Neural progenitor cell (in vitro differentiated cells): ENCODE data around the gene RBM47. TPM values are rescaled to one million over a fixed set of nuclear protein-coding genes. Genes with fewer than 3 reads are reported as not detected.

Experiments
- DNase-seq: peaks from one replicate; pipeline ENCODE4 v3.0.0-alpha.2; 2016; ENCODE audit warnings: low spot score
- H2AFZ ChIP-seq: fragments of 200-600 bp; sonication (generic); replicated peaks from 2 replicates; pipeline ENCODE4 v1.6.1; 2016; ENCODE audit warnings: antibody characterized with exemption
- H3F3A ChIP-seq: fragments of 200-600 bp; sonication (generic); 2 replicates; pipeline ENCODE4 v1.6.1; 2016; ENCODE audit warnings: antibody characterized with exemption, low read depth
- H3K27ac ChIP-seq: fragments of 200-600 bp; sonication (generic); 2 replicates; pipeline ENCODE4 v1.5.1; 2016; ENCODE audit warnings: mild to moderate bottlenecking
- H3K27me3 ChIP-seq: fragments of 200-600 bp; sonication (generic); 2 replicates; pipeline ENCODE4 v1.6.1; 2016; ENCODE audit warnings: mild to moderate bottlenecking, moderate library complexity
- H3K36me3 ChIP-seq: fragments of 200-600 bp; sonication (generic); 2 replicates; pipeline ENCODE4 v1.5.1; 2016
- H3K4me1 ChIP-seq: fragments of 200-600 bp; sonication (generic); 2 replicates; pipeline ENCODE4 v1.6.1; 2016; ENCODE audit warnings: mixed run types
- H3K4me2 ChIP-seq: fragments of 200-600 bp; sonication (generic); 2 replicates; pipeline ENCODE4 v1.6.1; 2016
- H3K4me3 ChIP-seq: fragments of 200-600 bp; sonication (generic); 2 replicates; pipeline ENCODE4 v1.5.1; 2016
- H3K79me2 ChIP-seq: fragments of 200-600 bp; sonication (generic); 2 replicates; pipeline ENCODE4 v1.6.1; 2016; ENCODE audit warnings: low read depth
- H3K9ac ChIP-seq: fragments of 200-600 bp; sonication (generic); 2 replicates; pipeline ENCODE4 v1.6.1; 2016
- H3K9me3 ChIP-seq: fragments of 200-600 bp; sonication (generic); 2 replicates; pipeline ENCODE4 v1.5.1; 2016; ENCODE audit warnings: low read depth
- H4K20me1 ChIP-seq: fragments of 200-600 bp; sonication (generic); 2 replicates; pipeline ENCODE4 v1.6.1; 2016; ENCODE audit warnings: low read depth
- H3K27ac Mint-ChIP-seq: 3 replicates; pipeline ENCODE4 v1.8.0; 2021; ENCODE audit warnings: mixed read lengths
- H3K27me3 Mint-ChIP-seq: 2 replicates; pipeline ENCODE4 v1.8.0; 2022; ENCODE audit warnings: low read depth, mild to moderate bottlenecking, inconsistent platforms, moderate library complexity, mixed read lengths; ENCODE audit not compliant: insufficient read depth
- H3K36me3 Mint-ChIP-seq: 3 replicates; pipeline ENCODE4 v1.8.0; 2021; ENCODE audit warnings: mixed read lengths
- H3K4me1 Mint-ChIP-seq: 3 replicates; pipeline ENCODE4 v1.8.0; 2021; ENCODE audit warnings: mixed read lengths
- H3K4me3 Mint-ChIP-seq: 3 replicates; pipeline ENCODE4 v1.8.0; 2021; ENCODE audit warnings: mild to moderate bottlenecking, moderate library complexity, mixed read lengths
- H3K9me3 Mint-ChIP-seq: 3 replicates; pipeline ENCODE4 v1.8.0; 2020; ENCODE audit warnings: mixed read lengths
- EZH2 ChIP-seq: fragments of 200-600 bp; sonication (generic); IDR thresholded peaks from 2 replicates; pipeline ENCODE4 v1.6.1; 2017; ENCODE audit warnings: antibody characterized with exemption, mild to moderate bottlenecking, moderate library complexity
- EZH2phosphoT487 ChIP-seq: fragments of 200-600 bp; sonication (generic); IDR thresholded peaks from 2 replicates; pipeline ENCODE4 v1.6.1; 2017; ENCODE audit warnings: antibody characterized with exemption
- total RNA-seq: library from RNA; depleted of rRNA; stranded (reverse); fragments of >200 nt; gene quantifications from 2 replicates; pipeline ENCODE4 v1.2.3, GENCODE V29; 2015; ENCODE audit warnings: low replicate concordance
- TF ChIP-seq, protein P1 (sequence below): fragments of 200-600 bp; sonication (generic); IDR thresholded peaks from 2 replicates; pipeline ENCODE4 v1.5.1; 2017; ENCODE audit warnings: antibody characterized with exemption, mild to moderate bottlenecking

Gene RBM47
- total RNA-seq, 1 donor from 2014 or later: 2.9 TPM

DNA sequence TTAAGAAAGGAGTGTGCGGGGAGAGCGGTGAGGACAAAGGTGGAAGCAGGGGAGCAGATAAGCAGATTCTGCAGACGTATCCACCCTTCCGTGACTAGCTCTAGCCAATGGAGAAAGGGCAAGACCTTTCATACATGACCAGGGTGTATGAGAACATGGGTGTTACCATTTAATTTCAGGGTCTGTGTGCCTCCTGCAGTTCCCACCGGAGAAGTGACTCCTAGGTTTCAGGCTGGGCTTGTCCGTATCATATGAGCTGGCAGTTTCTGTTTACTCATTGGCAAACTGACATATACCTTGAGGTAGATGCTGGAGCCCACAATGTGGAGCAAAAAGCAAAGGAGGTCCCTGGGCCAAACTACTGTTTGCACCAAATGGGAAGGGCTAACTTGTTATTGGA is 6.8 kb downstream of the RBM47 start:
- peaks cover 11% of the 10 kb centered on the region for H3F3A ChIP-seq
- H3K9me3 ChIP-seq: no peaks in the 10 kb centered on the region
- H3K4me3 ChIP-seq: no peak overlapping the region
- peaks cover 15% of the 10 kb centered on the region for H3K27me3 ChIP-seq
- H3K4me3 Mint-ChIP-seq: no peak overlapping the region
- H3K4me2 ChIP-seq: no peak overlapping the region
- H3K27me3 Mint-ChIP-seq: peaks cover 18% of the 10 kb centered on the region
- TF ChIP-seq, protein P1, sequence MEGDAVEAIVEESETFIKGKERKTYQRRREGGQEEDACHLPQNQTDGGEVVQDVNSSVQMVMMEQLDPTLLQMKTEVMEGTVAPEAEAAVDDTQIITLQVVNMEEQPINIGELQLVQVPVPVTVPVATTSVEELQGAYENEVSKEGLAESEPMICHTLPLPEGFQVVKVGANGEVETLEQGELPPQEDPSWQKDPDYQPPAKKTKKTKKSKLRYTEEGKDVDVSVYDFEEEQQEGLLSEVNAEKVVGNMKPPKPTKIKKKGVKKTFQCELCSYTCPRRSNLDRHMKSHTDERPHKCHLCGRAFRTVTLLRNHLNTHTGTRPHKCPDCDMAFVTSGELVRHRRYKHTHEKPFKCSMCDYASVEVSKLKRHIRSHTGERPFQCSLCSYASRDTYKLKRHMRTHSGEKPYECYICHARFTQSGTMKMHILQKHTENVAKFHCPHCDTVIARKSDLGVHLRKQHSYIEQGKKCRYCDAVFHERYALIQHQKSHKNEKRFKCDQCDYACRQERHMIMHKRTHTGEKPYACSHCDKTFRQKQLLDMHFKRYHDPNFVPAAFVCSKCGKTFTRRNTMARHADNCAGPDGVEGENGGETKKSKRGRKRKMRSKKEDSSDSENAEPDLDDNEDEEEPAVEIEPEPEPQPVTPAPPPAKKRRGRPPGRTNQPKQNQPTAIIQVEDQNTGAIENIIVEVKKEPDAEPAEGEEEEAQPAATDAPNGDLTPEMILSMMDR: no peak
- no peak for TF ChIP-seq EZH2
- no peak for TF ChIP-seq EZH2phosphoT487
- peaks cover 29% of the 10 kb centered on the region for H3K4me1 ChIP-seq
- no peak overlapping the region for H2AFZ ChIP-seq
- peaks cover 17% of the 10 kb centered on the region for H3K4me1 Mint-ChIP-seq
- no peak overlapping the region for H3K9ac ChIP-seq
- no peaks in the 10 kb centered on the region for H3K36me3 ChIP-seq
- peaks cover 4% of the 10 kb centered on the region for H3K79me2 ChIP-seq
- DNase-seq: no peak
- peaks cover 2% of the 10 kb centered on the region for H3K9me3 Mint-ChIP-seq
- H3K36me3 Mint-ChIP-seq: no peaks in the 10 kb centered on the region
- H3K27ac Mint-ChIP-seq: no peak overlapping the region
- H3K27ac ChIP-seq: no peak overlapping the region
- no peaks in the 10 kb centered on the region for H4K20me1 ChIP-seq

- no peaks in the 10 kb centered on the region for H3K36me3 ChIP-seq
- Mint-ChIP-seq H3K36me3 (no peaks in the 10 kb centered on the region), H3K27ac (no peak overlapping the region), H3K4me3 (no peak overlapping the region), H3K27me3 (peaks cover 10% of the 10 kb centered on the region), H3K9me3 (peaks cover 2% of the 10 kb centered on the region), H3K4me1 (peaks cover 9% of the 10 kb centered on the region)
- TF ChIP-seq EZH2 (no peak), EZH2phosphoT487 (no peak)
- TF ChIP-seq, protein P1: no peak
- H3K79me2 ChIP-seq: no peaks in the 10 kb centered on the region
- no peak overlapping the region for H3K4me2 ChIP-seq
- peaks cover 19% of the 10 kb centered on the region for H3K4me1 ChIP-seq
- no peaks in the 10 kb centered on the region for H4K20me1 ChIP-seq
- H3K27ac ChIP-seq: no peak overlapping the region
- H2AFZ ChIP-seq: peak overlapping the region; percentile 68
- no peak overlapping the region for H3K4me3 ChIP-seq
- peaks cover 5% of the 10 kb centered on the region for H3F3A ChIP-seq
- no peak for DNase-seq
- H3K27me3 ChIP-seq: peaks cover 4% of the 10 kb centered on the region
- H3K9me3 ChIP-seq: no peaks in the 10 kb centered on the region
- H3K9ac ChIP-seq: no peak overlapping the region
These were observed 7.8 kb downstream of the RBM47 start for GRCh38 chr4:40621592-40622512.

GRCh38 chr4:40621229-40621591 is 8.5 kb downstream of the RBM47 start:
- H4K20me1 ChIP-seq: no peaks in the 10 kb centered on the region
- H3K4me3 Mint-ChIP-seq: no peak overlapping the region
- H3K9ac ChIP-seq: no peak overlapping the region
- H3K36me3 ChIP-seq: no peaks in the 10 kb centered on the region
- no peaks in the 10 kb centered on the region for H3K79me2 ChIP-seq
- no peak overlapping the region for H3K27ac ChIP-seq
- no peak overlapping the region for H3K4me3 ChIP-seq
- no peak overlapping the region for H3K4me2 ChIP-seq
- H3K27ac Mint-ChIP-seq: no peak overlapping the region
- peaks cover 2% of the 10 kb centered on the region for H3K9me3 Mint-ChIP-seq
- TF ChIP-seq, protein P1: no peak
- no peak for TF ChIP-seq EZH2phosphoT487
- TF ChIP-seq EZH2: no peak
- H3K9me3 ChIP-seq: no peaks in the 10 kb centered on the region
- H3K4me1 Mint-ChIP-seq: peaks cover 3% of the 10 kb centered on the region
- H3K27me3 ChIP-seq: no peaks in the 10 kb centered on the region
- H3F3A ChIP-seq: no peaks in the 10 kb centered on the region
- peaks cover 5% of the 10 kb centered on the region for H3K27me3 Mint-ChIP-seq
- H3K4me1 ChIP-seq: peaks cover 12% of the 10 kb centered on the region
- peak overlapping the region; percentile 68 for H2AFZ ChIP-seq
- DNase-seq: no peak
- H3K36me3 Mint-ChIP-seq: no peaks in the 10 kb centered on the region
